Measurements from ENCODE around the gene MAML3.

DNA sequence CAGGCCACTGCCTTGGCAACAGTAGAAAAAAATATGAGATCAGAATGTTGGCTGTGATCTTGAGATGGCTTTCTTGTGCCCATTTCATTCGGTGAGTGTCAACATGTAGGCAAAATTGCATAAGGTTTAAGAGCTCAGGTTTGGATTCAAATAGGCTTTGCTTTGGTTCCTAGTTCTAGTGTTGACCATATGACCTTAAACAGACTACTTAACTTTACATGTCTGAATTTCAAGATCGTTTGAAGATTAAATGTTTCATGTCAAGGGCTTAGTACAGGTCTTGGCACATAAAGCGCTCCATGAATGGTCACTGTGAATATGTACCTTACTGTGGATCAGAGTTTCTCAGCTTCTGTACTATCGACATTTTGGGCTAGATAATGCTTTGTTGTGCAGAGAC, 284.2 kb downstream of the MAML3 start:
- TF ChIP-seq, protein P1, sequence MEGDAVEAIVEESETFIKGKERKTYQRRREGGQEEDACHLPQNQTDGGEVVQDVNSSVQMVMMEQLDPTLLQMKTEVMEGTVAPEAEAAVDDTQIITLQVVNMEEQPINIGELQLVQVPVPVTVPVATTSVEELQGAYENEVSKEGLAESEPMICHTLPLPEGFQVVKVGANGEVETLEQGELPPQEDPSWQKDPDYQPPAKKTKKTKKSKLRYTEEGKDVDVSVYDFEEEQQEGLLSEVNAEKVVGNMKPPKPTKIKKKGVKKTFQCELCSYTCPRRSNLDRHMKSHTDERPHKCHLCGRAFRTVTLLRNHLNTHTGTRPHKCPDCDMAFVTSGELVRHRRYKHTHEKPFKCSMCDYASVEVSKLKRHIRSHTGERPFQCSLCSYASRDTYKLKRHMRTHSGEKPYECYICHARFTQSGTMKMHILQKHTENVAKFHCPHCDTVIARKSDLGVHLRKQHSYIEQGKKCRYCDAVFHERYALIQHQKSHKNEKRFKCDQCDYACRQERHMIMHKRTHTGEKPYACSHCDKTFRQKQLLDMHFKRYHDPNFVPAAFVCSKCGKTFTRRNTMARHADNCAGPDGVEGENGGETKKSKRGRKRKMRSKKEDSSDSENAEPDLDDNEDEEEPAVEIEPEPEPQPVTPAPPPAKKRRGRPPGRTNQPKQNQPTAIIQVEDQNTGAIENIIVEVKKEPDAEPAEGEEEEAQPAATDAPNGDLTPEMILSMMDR (IDR thresholded peaks at IDR 0.05), result no peak
- TF ChIP-seq POLR2AphosphoS5 (IDR thresholded peaks at IDR 0.05) (no peak), EP300 (IDR thresholded peaks at IDR 0.05) (no peak), POLR2A (IDR thresholded peaks at IDR 0.05) (no peak)

Measured in upper lobe of left lung (tissue), 4 donors.